Hippocampal formation (tissue), 2 donors: ENCODE results near the gene EDN3.

Experiments
- DNase-seq, 2 donors: peaks; one replicate each; lab custom pipeline; 2025; lab: John Stamatoyannopoulos, UW

Gene EDN3, protein sequence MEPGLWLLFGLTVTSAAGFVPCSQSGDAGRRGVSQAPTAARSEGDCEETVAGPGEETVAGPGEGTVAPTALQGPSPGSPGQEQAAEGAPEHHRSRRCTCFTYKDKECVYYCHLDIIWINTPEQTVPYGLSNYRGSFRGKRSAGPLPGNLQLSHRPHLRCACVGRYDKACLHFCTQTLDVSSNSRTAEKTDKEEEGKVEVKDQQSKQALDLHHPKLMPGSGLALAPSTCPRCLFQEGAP

DNA sequence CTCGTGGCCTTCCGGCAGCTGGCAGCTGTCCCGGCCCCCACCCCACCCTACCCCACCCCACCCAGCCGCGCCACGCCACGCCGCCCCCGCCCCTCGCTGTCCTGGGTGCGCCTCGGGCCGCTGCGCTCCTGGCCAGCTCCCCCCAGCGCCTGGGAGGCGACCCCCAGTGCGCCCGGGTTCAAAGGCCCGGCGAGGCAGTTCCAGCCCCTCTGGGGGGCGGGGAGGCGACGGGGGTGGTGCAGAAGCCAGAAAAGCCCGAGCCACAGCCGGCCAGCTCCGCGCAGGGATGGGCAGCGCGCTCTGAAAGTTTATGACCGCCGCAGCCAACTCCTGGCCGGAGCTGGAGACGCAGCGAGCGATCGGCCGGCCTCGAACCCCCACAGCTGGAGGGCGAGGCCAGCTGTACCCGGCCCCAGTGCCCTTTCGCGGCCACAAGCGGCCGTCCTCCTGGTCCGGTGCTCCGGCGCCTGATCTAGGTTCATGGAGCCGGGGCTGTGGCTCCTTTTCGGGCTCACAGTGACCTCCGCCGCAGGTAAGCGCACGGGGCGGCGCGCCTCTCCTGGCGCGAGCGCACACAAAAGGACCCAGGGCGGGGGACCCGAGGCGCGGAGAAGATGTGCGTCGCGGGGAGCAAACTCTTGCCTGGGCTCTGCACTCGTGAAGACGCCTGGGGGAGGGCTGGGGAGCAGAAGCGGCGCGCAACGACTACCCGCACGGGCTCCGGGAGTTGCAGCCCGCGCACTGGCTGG is at the start of gene EDN3:
Gene EDN3, plus strand, starts transcription at position 279 of the 749 bp plus-strand sequence. Its CDS starts 202 bp downstream, at position 481.
- no peak for DNase-seq

DNA sequence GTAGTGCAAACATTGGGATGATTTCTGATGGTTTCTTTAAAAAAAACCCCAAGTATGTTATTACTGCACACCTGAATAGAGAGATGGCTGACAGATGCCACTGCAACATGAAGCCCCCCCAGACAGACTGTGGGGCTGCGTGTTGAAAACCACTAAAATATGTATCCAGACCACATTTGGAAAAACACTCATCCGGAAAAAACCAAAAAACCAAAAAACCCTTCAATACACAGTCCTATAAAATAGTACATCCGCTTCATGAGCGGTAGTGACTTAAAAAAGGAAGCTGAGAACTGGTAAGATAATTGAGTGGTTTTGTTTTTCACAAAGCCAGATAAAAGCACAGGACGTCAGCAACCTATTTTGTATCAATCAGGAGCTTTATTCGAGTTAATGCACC is 47.1 kb upstream of the EDN3 start:
- no peak for DNase-seq

DNA sequence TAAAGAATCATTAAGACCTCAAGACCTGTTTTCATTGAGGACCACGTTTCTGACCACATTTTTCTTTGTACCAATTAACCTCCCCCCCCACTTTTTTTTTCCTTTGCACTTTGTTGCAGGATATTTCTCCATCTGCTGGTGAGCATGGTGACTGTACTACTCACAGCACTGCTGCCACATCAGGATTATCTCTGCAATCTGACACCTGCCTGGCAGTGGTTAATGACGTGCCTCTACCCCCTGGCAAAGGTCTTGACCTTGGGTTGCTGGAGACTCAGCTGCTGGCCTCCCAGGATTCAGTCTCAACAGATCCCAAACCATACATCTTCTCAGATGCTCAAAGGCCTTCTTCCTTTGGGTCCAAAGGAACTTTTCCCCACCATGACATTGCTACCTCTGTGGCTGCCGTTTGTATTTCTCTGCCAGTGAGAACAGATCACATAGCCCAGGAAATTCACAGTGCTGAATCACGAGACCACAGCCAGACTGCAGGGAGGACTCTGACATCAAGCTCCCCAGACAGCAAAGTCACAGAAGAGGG is 46.6 kb upstream of the EDN3 start:
- no peak for DNase-seq

DNA sequence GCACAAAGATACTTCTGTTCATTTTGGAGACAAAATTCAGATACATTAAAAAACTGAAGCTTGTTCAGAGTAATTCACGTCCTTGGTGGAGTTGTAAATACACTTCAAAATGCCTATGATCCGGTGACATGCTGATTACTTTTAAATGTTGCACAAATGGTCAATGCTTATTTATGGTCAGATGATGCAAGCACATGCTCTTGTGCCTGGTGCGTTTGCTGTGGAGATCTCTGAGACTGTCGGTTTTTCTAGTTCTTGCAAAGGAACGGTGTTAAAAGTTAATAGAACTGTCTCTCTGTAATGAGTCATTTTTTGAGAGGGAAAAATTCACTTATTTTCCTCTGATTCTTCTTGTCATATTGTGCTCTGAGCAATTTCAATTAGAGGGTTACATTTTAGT is 45.2 kb upstream of the EDN3 start:
- DNase-seq = no peak

DNA sequence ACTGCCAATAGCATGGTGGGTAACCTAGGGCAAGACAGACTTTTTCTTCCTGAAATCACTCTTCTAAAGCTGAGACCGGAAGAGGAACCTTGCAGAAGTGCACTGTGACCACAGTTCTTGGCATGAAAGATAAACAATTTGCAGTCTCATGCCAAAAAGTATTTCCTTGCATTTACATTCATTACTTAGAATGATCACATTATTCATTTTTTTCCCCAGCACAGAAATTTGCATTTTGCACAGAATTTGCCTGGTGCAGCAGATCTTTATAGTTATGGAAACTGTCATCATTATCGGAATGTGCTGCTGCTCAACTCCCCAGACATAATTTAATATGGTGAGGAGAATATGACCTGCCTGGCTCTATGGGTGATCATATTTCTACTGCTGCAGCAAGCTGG is 42.2 kb upstream of the EDN3 start:
- no peak for DNase-seq

DNA sequence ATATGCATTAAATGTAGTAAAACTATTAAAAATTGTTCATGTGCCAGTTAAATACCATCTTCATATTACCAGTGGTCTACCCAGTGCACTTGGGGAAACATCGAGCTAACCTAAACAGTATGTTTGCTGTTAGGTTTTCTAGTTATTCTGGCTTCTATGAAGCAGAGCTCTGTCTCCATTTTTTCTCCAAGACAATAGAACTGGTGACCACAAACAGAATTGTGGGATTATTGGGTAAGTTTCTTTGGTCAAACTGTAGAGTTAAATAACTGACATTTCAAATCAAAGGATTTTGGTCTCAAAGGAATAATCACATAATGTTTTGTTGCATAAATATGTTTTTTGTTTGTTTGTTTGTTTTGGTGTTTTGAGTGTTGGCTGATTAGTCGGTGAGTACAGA is 40.5 kb upstream of the EDN3 start:
- no peak for DNase-seq

DNA sequence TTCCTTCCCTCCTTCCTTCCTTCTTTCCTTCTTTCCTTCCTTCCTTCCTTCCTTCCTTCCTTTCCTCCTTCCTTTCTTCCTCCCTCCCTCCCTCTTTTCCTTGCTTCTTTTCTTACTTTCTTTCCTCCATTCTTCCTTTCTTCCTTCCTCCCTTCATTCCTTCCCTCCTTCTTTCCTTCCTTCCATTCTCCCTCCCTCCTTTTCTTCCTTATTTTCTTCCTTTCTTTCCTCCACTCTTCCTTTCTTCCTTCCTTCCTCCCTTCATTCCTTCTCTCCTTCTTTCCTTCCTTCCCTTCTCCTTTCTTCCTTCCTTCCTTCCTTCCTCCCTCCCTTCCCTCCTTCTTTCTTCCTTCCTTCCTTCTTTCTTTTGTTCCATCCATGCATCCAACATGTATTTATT is 35.1 kb upstream of the EDN3 start:
- DNase-seq = no peak

DNA sequence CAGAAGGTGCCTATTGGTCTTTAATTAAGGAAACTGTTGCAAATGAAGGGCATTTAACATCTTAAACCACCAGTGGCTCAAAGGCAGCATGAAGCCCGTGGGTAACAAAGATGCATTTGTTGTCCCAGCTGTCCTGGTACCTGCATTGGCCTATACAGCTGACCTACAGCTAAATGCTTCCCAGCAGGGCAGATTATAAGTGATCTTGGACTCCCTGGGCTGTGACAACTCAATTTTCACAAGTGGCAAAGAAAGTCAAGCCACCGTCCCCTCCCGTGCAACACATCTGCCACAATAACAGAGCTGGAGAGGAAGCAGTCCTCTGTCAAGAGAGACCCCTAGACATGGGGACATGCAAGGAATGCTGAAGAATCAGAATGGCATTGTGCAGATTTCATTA is 31.5 kb upstream of the EDN3 start:
- no peak for DNase-seq

DNA sequence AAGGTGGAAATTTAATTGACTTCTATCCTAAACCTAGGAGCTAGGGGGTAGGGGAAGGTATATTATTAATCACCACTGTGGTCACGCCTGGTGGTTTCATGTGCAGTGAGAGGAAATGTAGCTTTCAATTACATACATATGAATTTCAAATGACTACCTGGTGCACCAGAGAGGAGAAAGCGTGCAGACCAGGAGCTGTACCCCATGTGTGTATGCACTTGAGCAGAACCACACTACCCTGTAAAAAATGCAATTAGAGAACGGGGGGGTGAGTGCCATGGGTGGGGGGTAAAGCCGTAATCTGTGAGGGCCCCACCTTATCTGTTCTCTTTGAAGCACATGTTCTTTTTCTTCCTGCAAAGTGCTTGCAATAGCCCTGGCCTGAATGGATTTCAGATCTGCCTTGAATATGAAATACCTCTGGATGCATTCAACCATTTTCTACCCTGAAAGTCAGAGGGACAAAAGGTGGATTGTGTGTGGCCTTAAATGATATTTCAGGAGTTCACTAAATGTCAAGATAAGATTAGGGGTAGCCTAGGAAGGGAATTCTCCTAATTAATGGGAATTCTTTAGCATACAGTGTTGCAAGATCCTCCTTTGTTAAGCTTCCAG is 30.9 kb upstream of the EDN3 start:
- no peak for DNase-seq

DNA sequence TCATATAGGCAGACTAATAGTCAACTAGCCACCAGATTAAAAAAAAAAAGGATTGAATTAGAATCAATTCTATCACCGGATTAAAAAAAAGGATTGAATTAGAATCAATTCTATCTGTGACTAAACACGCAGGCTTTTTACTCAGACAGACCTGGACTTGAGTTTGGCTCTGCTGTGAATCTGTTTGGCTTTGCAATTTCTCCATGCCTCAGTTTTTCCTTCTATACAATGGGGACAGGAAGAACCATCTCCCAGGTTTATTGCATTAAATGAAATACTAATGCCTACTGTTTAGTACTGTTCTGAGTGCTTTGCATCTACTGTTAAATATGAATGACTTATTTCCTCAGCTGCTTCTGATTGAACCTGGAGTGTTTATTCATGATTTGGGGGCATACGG is 30.0 kb upstream of the EDN3 start:
- DNase-seq = no peak

DNA sequence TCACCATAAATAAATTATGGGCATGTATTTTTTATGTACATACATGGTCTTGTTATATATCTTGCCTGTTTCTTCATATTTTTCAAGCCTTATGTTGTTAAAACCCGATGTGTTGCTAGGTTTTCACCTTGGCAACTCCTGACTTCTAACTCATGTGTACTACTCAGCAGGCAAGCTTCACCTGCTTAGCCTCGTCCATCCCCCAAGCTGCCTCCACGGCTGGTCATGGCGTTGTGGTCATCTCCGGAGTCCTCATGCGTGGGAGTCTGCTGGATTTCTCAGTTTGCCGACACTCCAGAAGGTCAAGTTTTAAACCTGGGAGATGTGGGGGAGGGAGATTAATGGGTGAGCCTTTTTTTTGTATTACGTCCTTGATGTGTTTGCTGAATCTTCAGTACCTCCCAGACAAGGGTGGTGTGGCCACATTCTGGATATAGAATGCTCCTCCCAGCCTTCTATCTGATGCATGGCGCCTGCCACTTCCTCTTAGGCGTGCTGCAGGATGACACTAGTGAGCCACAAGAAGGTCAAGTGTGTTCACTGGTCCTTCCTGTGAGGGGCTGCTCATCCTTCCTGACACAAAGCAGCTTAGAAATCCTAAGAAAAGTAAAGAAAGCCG is 26.6 kb upstream of the EDN3 start:
- no peak for DNase-seq

DNA sequence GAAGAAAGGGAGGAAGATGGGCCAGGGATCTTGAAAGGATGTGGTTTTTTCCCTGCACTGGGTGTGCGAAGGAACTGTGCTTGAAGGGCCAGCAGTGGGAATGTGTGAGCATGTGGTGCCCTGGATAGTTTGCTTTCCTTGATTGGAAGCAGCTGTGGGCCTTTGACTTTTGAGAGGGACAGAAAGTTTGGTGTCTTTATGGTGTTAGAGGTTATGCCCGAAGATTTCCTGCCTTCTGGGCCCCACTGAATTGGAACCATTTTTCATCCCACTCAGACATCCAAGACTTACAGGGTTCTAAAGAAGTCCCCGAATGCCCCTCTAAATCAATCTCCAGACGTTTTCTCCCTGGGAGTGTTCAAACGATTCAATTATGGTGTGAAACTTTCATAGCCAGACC is 23.5 kb upstream of the EDN3 start:
- no peak for DNase-seq

DNA sequence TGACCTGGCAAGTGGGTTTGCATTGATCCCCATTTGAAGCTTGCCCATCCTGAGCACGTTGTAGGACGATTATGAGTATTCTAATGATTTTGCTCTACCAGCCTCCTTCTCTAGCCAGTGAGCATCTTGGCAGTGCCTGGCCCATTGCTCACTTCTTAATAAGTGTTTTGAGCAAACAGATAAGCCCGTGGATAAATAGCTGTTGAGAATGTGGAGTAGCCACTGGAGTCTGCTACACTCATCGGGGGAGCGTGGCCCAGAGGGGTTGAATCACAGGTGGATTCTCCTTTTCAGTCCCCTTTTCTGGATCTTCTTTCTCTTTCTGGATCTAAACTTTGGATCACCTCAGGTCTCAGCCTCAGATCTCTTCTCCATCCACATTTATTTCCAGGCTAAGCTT is 15.9 kb upstream of the EDN3 start:
- DNase-seq = no peak

DNA sequence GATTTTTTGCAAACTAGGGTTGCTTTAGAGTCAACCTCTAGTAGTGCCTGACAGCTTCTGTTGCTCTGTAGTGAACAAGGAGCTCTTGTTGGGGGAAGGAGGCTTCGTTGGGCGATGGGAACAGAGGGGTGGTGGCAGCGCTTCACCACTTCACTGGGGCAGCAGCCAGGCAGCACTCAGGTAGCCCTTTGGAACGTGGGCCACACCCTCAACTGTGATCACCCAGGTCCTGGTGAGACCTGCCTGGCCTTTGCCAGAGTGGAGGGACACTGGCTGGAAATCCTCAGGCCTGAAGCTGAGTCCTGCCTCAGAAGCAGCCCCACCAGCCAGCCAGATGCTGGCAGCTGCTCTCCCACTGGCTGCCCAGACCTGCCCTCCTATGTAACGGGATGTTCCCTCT is 10.4 kb upstream of the EDN3 start:
- no peak for DNase-seq

DNA sequence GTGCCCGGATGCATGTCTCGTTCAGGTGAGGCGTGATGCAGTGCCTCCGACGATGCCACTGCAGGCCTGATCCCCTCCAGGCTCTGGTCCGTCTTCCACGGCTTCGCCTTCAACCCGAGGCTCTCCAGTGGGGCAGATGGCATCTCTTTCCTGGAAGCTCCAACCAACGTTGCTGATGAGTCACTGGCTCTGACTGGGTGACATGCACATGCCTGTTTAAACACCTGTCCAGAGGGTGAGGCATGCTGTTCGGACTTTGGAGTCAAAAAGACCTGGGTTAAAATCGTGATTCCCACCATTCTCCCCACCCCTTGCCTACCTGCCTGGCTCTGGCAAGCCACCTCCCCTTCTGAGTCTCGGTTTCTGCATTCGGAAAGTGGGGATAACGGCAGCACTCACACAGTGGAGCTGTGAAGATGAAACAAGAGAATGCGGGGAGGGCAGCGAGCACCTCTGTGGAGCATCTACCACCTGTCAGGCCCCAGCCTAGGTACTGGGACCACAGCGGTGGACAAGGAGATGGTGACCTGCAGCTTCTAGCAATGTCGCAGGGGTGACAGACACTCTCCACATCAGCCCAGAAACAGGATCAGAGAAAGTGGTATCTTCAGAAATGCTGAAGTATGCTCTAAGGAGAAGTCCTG is 8.5 kb upstream of the EDN3 start:
- DNase-seq = no peak

DNA sequence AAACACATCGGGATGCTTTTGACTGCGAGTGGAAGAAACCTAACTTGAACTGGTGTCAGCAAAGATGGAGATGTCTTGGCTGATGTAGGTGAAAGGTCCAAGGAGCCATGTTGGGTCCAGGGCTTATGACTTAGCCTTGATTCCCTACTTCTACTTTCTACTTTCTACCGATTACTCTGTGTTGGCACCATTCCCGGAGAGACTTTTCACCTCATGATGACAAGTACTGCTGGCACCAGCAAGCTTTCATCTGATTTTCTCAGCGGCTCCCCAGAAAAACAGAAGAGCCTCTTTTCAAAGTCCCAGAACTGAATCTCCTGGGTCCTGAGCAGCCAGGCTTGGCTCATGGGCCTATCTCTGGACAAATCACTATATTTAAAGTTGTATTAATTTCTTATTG is 4.9 kb upstream of the EDN3 start:
- DNase-seq = no peak

DNA sequence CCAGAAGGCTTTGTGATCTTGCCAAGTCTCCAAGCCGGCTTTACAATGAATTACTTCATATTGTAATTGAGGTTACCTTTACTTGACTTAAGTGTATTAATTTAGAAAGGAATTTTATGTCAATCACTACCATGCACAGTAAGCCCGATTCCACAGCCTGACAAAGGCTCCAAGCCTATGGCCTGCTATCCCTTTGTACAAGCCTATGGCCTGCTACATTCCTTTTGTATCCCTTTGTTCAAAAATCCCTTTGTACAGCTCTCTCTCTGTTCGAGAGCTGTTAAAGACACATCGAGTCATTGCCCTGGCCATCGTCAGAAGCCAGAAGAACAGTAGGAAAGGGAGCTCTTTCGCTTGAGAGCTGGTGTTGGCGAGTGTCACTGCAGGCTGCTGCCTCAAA is 2.7 kb upstream of the EDN3 start:
- no peak for DNase-seq

DNA sequence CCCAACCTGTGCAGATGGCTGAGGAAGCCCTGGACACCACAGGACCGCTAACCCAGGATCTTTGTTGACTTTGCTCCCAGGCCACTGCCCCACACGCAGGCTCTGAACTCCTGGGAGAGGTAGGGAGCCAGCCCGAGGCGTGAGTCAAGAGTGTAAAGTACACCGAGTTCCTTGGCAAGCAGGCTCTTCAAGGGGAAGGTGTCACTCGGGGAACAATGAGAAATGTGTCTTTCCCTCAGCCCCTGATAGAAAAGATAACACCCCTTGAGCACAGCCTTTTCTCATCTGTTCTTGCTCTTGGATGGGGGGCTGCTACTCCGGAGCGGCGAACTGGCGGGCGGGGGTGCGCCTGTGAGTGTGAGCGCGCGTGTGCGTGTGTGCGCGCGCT is 472 bp upstream of the EDN3 start:
- DNase-seq = no peak

DNA sequence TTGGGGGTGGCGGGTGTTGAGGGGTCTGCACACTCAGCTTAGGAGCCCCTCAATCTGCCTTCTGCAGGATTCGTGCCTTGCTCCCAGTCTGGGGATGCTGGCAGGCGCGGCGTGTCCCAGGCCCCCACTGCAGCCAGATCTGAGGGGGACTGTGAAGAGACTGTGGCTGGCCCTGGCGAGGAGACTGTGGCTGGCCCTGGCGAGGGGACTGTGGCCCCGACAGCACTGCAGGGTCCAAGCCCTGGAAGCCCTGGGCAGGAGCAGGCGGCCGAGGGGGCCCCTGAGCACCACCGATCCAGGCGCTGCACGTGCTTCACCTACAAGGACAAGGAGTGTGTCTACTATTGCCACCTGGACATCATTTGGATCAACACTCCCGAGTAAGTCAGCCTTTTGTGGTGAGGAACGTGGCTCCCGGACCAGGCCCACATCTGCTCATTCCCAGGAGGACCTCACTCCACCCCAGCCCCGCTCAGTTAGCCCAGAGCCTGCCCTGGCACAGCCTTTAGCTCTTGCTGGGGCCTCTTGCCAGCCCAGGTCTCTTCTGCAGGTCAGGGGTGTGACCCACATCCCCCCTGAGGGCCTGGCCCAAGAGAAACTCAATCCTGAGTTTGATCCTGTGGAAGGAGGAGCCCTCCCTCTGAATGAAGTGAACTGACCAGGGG is 1.1 kb downstream of the EDN3 start:
- DNase-seq = no peak

DNA sequence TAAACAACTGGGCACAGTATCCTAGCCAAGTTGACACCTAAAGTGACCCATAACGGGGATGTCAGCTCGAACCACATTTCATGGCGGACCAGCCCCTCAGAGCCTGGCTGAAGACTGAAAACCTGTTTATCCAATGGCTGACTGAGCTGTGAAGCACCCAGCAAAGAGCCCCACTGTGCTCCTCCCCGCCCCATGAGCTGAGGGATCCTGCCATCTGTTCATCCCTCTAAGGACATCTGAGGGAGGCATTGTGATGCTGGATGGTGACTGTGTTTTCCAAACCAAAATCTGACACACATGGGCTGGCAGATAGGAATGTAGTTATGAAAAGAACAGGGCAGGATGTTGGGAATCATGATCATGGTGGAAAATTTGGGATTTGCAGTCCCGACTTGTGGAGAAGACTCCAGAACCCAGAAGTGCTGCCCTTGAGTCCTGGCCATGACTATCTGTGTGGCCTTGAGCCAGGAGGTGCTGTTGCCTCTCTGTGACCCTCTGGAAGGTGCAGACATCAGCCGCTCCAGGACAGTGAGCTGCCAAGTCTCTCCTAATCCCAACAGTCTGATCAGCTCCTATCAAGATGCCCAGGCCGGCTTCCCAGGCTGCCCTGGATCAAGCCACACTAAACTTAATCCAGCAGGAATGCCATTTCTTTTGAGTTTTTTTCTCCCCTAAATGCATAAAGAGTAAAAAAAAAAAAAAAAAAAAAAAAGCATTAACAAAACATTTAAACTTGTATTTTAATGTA is 5.7 kb downstream of the EDN3 start:
- DNase-seq = no peak

DNA sequence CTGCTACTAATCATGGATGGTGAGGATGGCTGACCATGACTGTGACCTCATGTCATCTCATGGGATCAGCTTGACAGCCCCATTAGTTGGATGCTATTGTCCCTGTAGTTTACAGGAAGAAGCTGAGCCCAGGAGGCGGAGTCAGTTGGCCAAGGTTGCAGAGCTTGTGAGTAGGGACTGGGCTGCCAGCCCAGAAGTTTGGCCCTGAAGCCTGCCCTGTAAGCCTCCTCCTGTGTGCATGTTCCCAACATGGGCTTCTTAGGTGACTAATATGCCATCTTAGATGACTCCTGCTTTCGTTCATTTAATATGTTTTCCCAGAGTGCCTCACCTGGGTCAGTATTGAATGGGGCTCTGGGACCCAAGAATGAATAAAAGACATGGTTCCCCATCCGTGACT is 6.9 kb downstream of the EDN3 start:
- no peak for DNase-seq
